ENCODE measurements around the gene TNFSF8.

TNFSF8 gene

GRCh38 chr9:114898741-114899140 is 31.6 kb downstream of the TNFSF8 start (continued):
- TF ChIP-seq ZNF639 (tag by site-specific recombination; IDR thresholded peaks at IDR 0.05) (no peak), ZNF366 (tag by site-specific recombination; conservative IDR thresholded peaks at IDR 0.05) (no peak)

- CTCF ChIA-PET: no interaction called here
- TF ChIP-seq ZNF214 (tag by site-specific recombination; IDR thresholded peaks at IDR 0.05; ENCODE audit: borderline replicate concordance) (no peak), ZSCAN4 (tag by site-specific recombination; IDR thresholded peaks at IDR 0.05) (no peak)
- POLR2A ChIA-PET: no interaction called here
These were observed 33.2 kb downstream of the TNFSF8 start for GRCh38 chr9:114897196-114897595.

GRCh38 chr9:114896344-114896743 is 34.0 kb downstream of the TNFSF8 start:
- POLR2A ChIA-PET: interaction anchor here (1.5 kb wide), 1 partner anchor 10 kb away, joined by 4 read pairs; no protein-coding TSS in a partner anchor
- H3K4me1 ChIP-seq (ENCODE audit: control insufficient read depth, insufficient read depth, low read length): no peaks in the 10 kb centered on the region

More at GRCh38 chr9:114897196-114897595, 33.2 kb downstream of the TNFSF8 start:
- Histone ChIP-seq H3K4me1 (ENCODE audit: control insufficient read depth, insufficient read depth, low read length) (no peaks in the 10 kb centered on the region), H3K27ac (ENCODE audit: extremely low read depth, low read depth, low read length) (no peak overlapping the region), H3K4me3 (ENCODE audit: low read depth, low read length) (no peak overlapping the region), H3K9me3 (ENCODE audit: control insufficient read depth, insufficient read depth, low read depth, low read length) (no peaks in the 10 kb centered on the region), H3K36me3 (ENCODE audit: control insufficient read depth in 2 of 2, insufficient read depth in 1 of 2, low read length in 2 of 2) (no peaks in the 10 kb centered on the region)

More at GRCh38 chr9:114896344-114896743, 34.0 kb downstream of the TNFSF8 start:
- Histone ChIP-seq H3K36me3 (ENCODE audit: control insufficient read depth in 2 of 2, insufficient read depth in 1 of 2, low read length in 2 of 2) (no peaks in the 10 kb centered on the region), H3K27ac (ENCODE audit: extremely low read depth, low read depth, low read length) (no peak overlapping the region), H3K4me3 (ENCODE audit: low read depth, low read length) (no peak overlapping the region), H3K9me3 (ENCODE audit: control insufficient read depth, insufficient read depth, low read depth, low read length) (no peaks in the 10 kb centered on the region)
- TF ChIP-seq ZNF843 (tag by site-specific recombination; IDR thresholded peaks at IDR 0.05) (no peak), ZNF366 (tag by site-specific recombination; conservative IDR thresholded peaks at IDR 0.05) (no peak), MYNN (tag by site-specific recombination; IDR thresholded peaks at IDR 0.05; ENCODE audit: borderline replicate concordance) (no peak), ZNF433 (tag by site-specific recombination; IDR thresholded peaks at IDR 0.05; ENCODE audit: low read depth) (no peak), SCRT1 (tag by site-specific recombination; IDR thresholded peaks at IDR 0.05; ENCODE audit: borderline replicate concordance) (no peak), ZNF548 (tag by site-specific recombination; IDR thresholded peaks at IDR 0.05) (no peak), TRIM28 (IDR thresholded peaks at IDR 0.05; ENCODE audit: borderline replicate concordance, low read length) (no peak), ZNF48 (tag by site-specific recombination; IDR thresholded peaks at IDR 0.05) (no peak), KLF7 (tag by site-specific recombination; IDR thresholded peaks at IDR 0.05; ENCODE audit: borderline replicate concordance) (no peak), ZBTB1 (tag by site-specific recombination; IDR thresholded peaks at IDR 0.05) (no peak), HIC1 (tag by site-specific recombination; IDR thresholded peaks at IDR 0.05) (no peak), AEBP2 (tag by site-specific recombination; IDR thresholded peaks at IDR 0.05; ENCODE audit: borderline replicate concordance) (no peak), ZNF239 (tag by site-specific recombination; IDR thresholded peaks at IDR 0.05) (no peak), ZNF146 (tag by site-specific recombination; IDR thresholded peaks at IDR 0.05) (no peak), BCL11A (tag by site-specific recombination; IDR thresholded peaks at IDR 0.05; ENCODE audit: low read depth) (no peak), SP3 (tag by site-specific recombination; IDR thresholded peaks at IDR 0.05) (no peak), ZNF16 (tag by site-specific recombination; IDR thresholded peaks at IDR 0.05; ENCODE audit: low read depth) (no peak), ZNF155 (tag by site-specific recombination; IDR thresholded peaks at IDR 0.05) (no peak), HOXD13 (CRISPR knock-in tag; IDR thresholded peaks at IDR 0.05; ENCODE audit: borderline replicate concordance) (no peak)
- CTCF ChIA-PET: interaction anchor here (0.6 to 2.7 kb wide), 3 partner anchors 10 to 195 kb away, joined by 3 to 16 read pairs (median 3); no protein-coding TSS in a partner anchor
